ENCODE data around the gene ACKR3. TPM values are rescaled to one million over a fixed set of nuclear protein-coding genes. Genes with fewer than 3 reads are reported as not detected.
A peak's percentile ranks its signal among the peaks of the same experiment; 100 is the strongest.

The ACKR3 gene
- total and polyA plus RNA-seq, 2 of the 4 experiments (the other 2 are of a cell fraction): not detected

DNA sequence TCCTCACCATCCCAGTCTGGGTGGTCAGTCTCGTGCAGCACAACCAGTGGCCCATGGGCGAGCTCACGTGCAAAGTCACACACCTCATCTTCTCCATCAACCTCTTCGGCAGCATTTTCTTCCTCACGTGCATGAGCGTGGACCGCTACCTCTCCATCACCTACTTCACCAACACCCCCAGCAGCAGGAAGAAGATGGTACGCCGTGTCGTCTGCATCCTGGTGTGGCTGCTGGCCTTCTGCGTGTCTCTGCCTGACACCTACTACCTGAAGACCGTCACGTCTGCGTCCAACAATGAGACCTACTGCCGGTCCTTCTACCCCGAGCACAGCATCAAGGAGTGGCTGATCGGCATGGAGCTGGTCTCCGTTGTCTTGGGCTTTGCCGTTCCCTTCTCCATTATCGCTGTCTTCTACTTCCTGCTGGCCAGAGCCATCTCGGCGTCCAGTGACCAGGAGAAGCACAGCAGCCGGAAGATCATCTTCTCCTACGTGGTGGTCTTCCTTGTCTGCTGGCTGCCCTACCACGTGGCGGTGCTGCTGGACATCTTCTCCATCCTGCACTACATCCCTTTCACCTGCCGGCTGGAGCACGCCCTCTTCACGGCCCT lies 11.2 kb downstream of the ACKR3 start:
- no peak overlapping the region for H3K14ac ChIP-seq (replicated peaks; ENCODE audit: low read depth, low read length)
- H3K36me3 ChIP-seq (ENCODE audit: control insufficient read depth, insufficient read depth, low read length): no peaks in the 10 kb centered on the region
- no peak overlapping the region for H3K4me3 ChIP-seq (ENCODE audit: insufficient read depth, low read depth, low read length)
- H2AK5ac ChIP-seq (ENCODE audit: low read depth, low read length): no peak overlapping the region
- intact Hi-C loops (cut with micrococcal nuclease) (no loop called here), in situ Hi-C loops (cut with MboI; ENCODE audit: low sequenced_read_pairs) (no loop called here), dilution Hi-C loops (cut with HindIII; ENCODE audit: low sequenced_read_pairs, unreplicated experiment) (no loop called here)
- H4K5ac ChIP-seq (ENCODE audit: low read depth, low read length): no peak overlapping the region
- no peak overlapping the region for H2BK120ac ChIP-seq (ENCODE audit: low read depth, low read length)
- no peak for TF ChIP-seq USF2 (IDR thresholded peaks at IDR 0.05; ENCODE audit: low read depth, low read length)
- TF ChIP-seq MXI1 (IDR thresholded peaks at IDR 0.05; ENCODE audit: borderline replicate concordance, low read depth, low read length): no peak
- no peak for TF ChIP-seq SMC3 (IDR thresholded peaks at IDR 0.05; ENCODE audit: low read depth, low read length)
- TF ChIP-seq MAZ (IDR thresholded peaks at IDR 0.05; ENCODE audit: borderline replicate concordance, low read depth, low read length): no peak
- no peak for TF ChIP-seq POLR2A (IDR thresholded peaks at IDR 0.05; ENCODE audit: low read depth, low read length)
- TF ChIP-seq FOS (IDR thresholded peaks at IDR 0.05; ENCODE audit: low read depth, low read length): no peak
- no peak for TF ChIP-seq ELK1 (IDR thresholded peaks at IDR 0.05; ENCODE audit: borderline replicate concordance, low read depth, low read length)
- no peak for TF ChIP-seq CEBPB (IDR thresholded peaks at IDR 0.05; ENCODE audit: low read depth, low read length)
- ATAC-seq (ENCODE audit: low read depth): no peak
- H3K9me3 ChIP-seq (ENCODE audit: control insufficient read depth, insufficient read depth, low read length): peaks cover 2% of the 10 kb centered on the region
- H3K9me1 ChIP-seq (ENCODE audit: insufficient read depth, low read length): no peaks in the 10 kb centered on the region
- no peak overlapping the region for H3K27ac ChIP-seq (ENCODE audit: insufficient read depth, low read length)
- H3K9ac ChIP-seq (ENCODE audit: low read depth, low read length): no peak overlapping the region
- ChIA-PET CTCF (no interaction called here), POLR2A (ENCODE audit: unreplicated experiment) (no interaction called here)
- H2BK20ac ChIP-seq (ENCODE audit: low read depth, low read length): no peak overlapping the region
- no peak overlapping the region for H2BK15ac ChIP-seq (ENCODE audit: low read depth, low read length)
- no peak overlapping the region for H3K18ac ChIP-seq (ENCODE audit: low read depth, low read length)
- no peak overlapping the region for H3K23ac ChIP-seq (ENCODE audit: low read depth, low read length)
- no peaks in the 10 kb centered on the region for H4K20me1 ChIP-seq (ENCODE audit: insufficient read depth, low read length)
- no TSS peak for BruUV-seq (replicated peaks)
- no peaks in the 10 kb centered on the region for H3K4me1 ChIP-seq (ENCODE audit: control insufficient read depth, insufficient read depth, low read length)
- H4K8ac ChIP-seq (ENCODE audit: low read depth in 2 of 2, low read length in 2 of 2): no peak overlapping the region
- H3K27me3 ChIP-seq (ENCODE audit: control insufficient read depth, insufficient read depth, low read length): peaks cover 2% of the 10 kb centered on the region; the same call in 1 of the 2 replicates
- H3K79me1 ChIP-seq (ENCODE audit: low read depth in 1 of 2, low read length in 2 of 2): no peaks in the 10 kb centered on the region
- no peak overlapping the region for H3K4ac ChIP-seq (ENCODE audit: low read depth, low read length)
- 86% methylated on average over 19 of the region's 29 CpGs; no CpG with 5 or more reads in 1 of the 2 experiments for whole genome bisulfite sequencing, 2 experiments (ENCODE audit: extremely low coverage in 2 of 2, insufficient read length in 1 of 2)
- no peak for DNase-seq
- H2AFZ ChIP-seq (replicated peaks; ENCODE audit: low read length, poor library complexity): no peak overlapping the region
- H3K4me2 ChIP-seq (ENCODE audit: low read depth, low read length): no peak overlapping the region
- no peak overlapping the region for H2BK5ac ChIP-seq (ENCODE audit: low read depth, low read length, poor library complexity, severe bottlenecking)
- no peak overlapping the region for H4K91ac ChIP-seq (ENCODE audit: insufficient read depth, low read depth, low read length)
- H3K56ac ChIP-seq (ENCODE audit: extremely low read depth, insufficient read depth, low read length): no peak overlapping the region
- H2AK9ac ChIP-seq (replicated peaks; ENCODE audit: low read depth, low read length, poor library complexity): peak overlapping the region; percentile 72
